GM20000 (cell line): ENCODE data around the gene CD8B2.
"Not testable (repeated sequence)": the region's sequence is repeated elsewhere in the genome, so short reads cannot be mapped to it uniquely, and the experiment has no call there.

Experiments used
- DNase-seq: peaks from one replicate; pipeline ENCODE4 v3.0.0; 2012; ENCODE audit warnings: low spot score
- TF ChIP-seq, protein P1 (sequence below): IDR thresholded peaks from 2 replicates; pipeline ENCODE4 v1.5.1; 2012; ENCODE audit warnings: mild to moderate bottlenecking, control low read depth; ENCODE audit errors: extremely low read depth, missing control alignments

The CD8B2 gene

DNA sequence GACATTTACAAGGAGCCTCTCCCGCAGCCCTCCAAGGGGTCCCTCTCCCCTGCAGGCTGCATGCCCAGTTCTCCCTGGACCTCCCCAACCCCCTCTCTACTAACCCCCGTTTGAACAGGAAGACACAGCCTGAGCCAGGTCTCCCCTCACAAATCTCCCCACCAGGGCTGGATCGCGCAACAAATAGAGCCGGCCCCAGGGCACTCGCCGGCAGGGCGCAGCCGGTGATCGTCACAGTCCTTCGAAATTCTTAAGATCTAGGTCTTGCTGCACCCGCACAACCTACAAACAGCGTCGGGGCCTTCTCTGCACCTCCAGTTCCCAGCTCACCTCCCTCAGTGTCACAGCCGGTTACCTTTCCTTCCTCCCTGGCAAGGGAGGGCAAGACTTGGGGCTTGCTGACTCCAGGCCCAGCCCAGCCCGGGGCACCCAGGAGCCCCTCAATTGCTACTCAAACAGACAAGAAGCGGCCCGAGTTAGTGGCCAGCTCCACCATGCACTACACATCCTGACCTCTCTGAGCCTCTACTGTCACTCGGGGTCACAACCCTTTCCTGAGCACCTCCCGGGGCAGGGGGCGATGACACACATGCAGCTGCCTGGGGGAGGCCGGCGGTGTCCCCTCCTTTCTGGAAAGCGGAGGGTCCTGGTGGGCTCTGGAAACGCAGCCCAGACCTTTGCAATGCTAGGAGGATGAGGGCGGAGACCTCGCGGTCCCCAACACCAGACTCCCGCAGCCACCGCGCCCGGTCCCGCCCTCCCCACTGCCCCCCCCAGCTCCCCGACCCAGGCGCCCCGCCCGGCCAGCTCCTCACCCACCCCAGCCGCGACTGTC, at the start of gene CD8B2:
CD8B2 (plus strand) TSS at position 814 of the 835 bp plus-strand sequence. CDS start 63 bp downstream, outside the sequence.
- DNase-seq: not testable (repeated sequence)

DNA sequence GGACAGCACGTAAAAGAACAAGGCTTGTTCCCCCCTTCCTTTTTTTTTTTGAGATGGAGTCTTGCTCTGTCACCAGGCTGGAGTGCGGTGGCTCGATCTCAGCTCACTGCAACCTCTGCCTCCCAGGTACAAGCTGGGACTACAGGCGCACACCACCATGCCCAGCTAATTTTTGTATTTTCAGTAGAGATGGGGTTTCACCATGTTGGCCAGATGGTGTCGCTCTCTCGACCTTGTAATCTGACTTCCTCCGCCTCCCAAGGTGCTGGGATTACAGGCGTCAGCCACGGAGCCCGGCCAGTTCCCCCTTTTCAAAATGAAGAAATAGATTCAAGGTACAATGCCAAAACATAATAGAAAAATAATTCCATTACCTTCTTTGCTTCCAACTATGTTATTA, 25.3 kb upstream of the CD8B2 start:
- DNase-seq: not testable (repeated sequence)

DNA sequence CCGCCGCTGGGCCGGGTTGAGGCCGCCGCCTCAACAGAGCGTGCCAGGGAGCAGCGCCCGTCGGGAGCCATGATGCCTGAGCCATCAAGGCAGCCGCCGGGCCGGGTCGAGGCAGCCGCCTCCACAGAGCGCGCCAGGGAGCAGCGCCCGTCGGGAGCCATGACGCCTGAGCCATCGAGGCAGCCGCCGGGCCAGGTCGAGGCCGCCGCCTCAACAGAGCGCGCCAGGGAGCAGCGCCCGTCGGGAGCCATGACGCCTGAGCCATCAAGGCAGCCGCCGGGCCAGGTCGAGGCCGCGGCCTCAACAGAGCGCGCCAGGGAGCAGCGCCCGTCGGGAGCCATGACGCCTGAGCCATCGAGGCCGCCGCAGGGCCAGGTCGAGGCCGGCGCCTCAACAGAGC, 19.6 kb upstream of the CD8B2 start:
- not testable (repeated sequence) for DNase-seq

DNA sequence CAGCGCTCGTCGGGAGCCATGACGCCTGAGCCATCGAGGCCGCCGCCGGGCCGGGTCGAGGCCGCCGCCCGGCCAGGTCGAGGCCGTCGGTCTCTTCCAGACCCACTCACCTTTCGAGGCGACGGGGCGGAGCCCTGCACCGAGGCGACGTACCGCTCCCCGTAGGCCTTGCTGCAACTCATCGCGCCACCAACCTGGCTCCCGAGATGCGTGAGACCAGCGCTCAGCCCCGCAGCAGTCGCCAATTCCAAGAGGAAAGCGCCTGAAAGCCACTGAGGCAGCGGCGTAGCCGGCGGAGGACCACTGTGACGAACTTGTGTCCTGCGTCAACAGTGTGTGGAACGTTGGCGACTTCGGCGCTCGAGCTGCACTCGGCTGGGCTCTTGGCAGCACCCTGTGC, 19.1 kb upstream of the CD8B2 start, which contains the start of gene RGPD3:
RGPD3 (minus strand) TSS at position 307 of the 400 bp plus-strand sequence; CDS start at position 182, 125 bp downstream.
- DNase-seq: not testable (repeated sequence)

DNA sequence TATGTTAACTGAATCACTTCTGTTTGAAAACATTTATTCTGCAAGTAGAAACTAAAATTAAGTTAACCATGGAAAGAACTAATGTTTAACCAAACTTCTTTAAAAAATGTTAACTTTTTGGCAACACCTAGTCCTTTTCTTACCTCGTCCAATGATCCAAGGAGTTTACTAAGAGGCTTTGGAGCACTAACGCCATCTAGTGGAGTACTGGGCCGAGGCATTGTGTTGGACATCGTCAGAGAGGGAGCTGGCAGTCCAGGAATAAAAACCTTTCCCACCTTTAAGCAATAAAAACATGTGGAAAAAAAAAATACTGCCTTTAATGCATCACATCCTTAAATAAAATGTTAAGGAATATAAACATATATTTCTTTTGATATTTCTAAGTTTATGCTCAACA, 16.5 kb upstream of the CD8B2 start:
- TF ChIP-seq, protein P1, sequence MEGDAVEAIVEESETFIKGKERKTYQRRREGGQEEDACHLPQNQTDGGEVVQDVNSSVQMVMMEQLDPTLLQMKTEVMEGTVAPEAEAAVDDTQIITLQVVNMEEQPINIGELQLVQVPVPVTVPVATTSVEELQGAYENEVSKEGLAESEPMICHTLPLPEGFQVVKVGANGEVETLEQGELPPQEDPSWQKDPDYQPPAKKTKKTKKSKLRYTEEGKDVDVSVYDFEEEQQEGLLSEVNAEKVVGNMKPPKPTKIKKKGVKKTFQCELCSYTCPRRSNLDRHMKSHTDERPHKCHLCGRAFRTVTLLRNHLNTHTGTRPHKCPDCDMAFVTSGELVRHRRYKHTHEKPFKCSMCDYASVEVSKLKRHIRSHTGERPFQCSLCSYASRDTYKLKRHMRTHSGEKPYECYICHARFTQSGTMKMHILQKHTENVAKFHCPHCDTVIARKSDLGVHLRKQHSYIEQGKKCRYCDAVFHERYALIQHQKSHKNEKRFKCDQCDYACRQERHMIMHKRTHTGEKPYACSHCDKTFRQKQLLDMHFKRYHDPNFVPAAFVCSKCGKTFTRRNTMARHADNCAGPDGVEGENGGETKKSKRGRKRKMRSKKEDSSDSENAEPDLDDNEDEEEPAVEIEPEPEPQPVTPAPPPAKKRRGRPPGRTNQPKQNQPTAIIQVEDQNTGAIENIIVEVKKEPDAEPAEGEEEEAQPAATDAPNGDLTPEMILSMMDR: peak; percentile 15
- DNase-seq: not testable (repeated sequence)

DNA sequence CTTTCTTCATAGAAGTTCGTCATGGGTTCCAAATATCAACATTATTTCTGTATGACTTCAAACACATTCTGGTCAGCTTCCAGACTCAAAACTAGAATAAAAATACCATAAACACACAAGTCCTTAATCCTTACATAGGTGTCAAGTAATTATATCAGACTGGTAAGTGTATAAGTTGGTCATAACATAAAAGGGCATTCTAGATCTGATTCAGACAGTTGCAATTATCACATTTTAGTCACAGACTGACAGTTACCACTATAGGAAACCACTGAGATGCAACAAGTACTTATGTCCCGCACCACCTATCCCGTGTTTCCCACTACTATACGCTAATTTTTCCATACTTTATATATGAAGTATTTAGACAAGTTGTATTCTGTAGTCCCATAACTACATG, 9.5 kb upstream of the CD8B2 start:
- not testable (repeated sequence) for DNase-seq

DNA sequence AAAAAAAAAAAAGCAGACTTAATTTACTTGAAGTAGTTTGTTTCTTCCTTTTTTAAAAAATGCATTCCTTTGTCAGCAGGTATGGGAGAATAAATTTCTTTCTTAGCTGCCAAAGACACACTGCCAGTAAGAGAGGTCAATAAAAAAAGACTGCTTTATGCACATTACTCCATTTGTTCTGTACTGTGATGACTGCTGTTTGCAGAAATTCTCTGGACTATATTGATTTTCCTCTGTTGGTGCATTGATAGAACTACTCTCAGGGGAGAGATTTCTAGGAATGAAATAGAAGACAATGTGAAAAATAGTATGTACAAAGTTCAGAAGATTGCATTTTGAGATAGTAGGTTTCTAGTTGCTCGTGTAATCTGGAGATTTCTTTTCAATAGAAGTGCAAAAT, 7.6 kb upstream of the CD8B2 start:
- not testable (repeated sequence) for DNase-seq

DNA sequence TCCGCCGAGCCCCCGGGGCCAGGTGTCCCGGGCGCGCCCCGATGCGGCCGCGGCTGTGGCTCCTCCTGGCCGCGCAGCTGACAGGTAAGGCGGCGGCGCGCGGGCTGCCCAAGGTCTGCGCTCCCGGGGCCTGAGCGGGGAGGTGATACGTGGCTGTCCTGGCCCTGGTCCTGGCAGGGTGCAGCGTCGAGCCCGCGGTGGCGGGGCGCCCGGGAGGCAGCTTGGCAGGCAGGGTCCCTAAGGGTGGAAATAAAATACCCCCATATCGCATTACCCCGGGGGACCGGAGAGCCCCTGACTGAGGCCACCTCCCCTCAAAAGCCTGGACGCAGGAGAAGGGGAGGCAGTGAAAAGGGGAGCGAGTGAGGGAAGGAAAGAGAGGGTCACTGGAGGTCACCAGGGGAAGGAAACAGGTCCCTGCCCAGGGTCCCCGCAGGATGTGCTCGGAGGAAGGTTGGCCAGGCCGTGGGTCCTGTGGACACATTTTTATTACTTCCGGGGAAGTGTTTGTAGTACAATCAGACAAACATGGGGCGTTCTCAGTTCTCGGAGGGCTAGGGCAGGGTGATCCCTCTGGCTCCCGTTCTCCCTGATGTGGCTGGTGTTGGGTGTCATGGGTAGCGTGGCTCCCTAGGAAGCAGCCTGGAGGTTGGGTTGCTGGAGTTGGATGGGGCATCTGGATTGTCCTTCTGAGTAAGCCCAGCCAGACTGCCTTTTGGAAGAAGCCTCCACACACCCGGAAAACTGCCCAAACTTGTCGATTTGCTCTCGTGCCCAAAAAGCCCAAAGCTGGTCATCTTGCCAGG, 425 bp downstream of the CD8B2 start:
- DNase-seq: not testable (repeated sequence)

DNA sequence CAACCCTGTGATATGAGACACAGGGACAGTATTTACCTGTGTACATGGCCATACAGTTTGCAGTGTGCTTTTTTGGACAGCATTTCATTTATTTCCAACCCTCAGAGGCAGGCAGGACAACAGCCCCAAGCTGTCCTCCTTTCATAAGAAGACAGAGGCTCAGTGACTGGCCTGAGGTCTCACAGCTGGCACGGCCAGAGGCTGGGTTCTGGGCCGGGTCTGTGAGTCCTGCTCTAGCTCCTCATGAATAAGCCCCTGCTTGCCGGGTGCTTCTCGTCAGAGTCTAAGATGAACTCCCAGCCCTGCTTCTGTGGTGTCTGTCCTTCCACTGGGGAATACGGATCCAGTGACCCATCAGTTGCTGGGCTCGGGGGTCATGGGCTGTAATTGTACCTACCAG, 2.5 kb downstream of the CD8B2 start:
- DNase-seq: not testable (repeated sequence)

DNA sequence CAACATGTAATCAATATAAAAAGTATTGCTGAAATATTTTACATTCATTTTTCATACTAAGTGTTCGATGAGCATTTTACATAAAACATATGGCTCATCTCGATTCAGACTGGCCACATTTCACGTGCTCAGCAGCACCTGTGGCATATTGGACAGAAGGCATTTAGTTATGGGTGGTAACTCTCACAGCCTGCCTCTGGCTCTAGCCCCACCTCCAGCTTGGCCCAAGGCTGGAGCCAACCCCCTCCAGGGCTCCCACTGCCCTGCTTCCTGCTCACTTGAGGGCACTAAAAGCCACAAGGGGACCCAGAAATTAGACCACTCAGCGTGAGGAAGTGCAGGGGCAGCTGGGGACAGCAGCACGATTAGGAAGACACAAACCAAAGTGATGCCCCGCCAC, 5.2 kb downstream of the CD8B2 start:
- not testable (repeated sequence) for DNase-seq

DNA sequence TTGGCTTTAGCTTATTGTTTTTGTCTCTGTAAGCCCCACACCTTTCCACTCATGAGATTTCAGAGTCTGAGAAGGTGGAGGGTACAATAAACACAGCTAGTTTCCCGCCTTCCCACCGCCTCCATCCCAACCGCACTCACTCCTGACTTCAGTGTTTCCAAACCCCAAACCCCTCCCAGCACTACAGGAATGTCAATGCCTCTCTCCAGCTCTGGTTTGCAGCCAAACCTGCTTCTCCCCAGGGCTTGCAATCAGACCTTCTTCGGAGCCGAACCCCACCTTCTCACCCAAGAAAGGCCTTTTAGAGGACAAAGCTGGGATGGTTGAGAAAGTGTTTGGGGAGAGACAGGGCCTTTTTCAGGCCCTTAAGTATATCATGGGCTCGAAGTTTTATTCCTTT, 5.7 kb downstream of the CD8B2 start:
- not testable (repeated sequence) for DNase-seq

DNA sequence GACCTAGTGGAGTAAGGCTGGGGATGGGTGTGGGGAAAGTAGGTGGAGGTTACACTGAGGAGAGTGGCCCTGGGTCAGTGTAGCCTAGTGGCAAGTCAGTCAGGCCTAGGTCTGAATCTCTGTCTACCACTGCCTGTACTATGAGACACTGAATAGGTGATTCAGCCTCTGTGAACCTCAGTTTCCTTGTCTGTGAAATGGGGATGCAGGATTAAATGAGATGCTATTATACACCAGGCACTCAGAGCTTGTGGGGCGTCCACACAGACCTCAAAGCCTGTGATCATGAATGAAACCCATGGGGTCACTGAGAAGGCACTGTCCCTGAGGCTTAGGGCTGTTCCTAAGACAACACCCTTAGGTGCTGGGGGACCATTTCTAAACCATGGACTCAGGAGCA, 11.4 kb downstream of the CD8B2 start:
- not testable (repeated sequence) for DNase-seq

DNA sequence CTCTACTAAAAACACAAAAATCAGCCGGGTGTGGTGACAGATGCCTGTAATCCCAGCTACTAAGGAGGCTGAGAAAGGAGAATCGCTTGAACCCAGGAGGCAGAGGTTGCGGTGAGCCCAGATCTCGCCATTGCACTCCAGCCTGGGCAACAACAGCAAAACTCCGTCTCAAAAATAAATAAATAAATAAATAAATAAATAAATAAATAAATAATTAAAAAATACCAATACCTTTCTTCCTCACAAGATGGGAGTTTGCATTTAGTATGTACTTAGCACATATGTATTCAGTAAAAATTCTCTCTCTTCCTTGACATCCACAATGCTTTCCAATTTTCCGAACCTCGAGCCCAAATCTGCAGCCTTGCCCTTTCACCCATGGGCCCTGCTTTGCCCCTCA, 13.2 kb downstream of the CD8B2 start:
- not testable (repeated sequence) for DNase-seq

DNA sequence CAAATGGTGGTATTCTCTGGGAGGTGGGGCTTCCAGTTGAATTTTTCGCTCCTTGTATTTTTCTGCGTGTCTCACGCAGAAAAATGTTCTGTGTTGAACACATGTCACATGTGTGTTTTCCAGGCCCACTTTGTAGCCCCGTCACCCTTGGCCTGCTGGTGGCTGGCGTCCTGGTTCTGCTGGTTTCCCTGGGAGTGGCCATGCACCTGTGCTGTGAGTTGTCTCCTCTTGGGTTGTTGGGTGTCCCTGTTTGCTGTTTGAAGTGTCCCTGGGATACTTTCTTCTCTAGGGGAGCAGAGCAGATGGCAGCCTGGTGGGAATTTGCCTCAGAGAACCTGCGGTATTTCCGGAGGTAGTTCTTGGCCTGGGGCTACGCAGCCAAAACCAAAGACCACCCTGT, 15.2 kb downstream of the CD8B2 start:
- DNase-seq: not testable (repeated sequence)

DNA sequence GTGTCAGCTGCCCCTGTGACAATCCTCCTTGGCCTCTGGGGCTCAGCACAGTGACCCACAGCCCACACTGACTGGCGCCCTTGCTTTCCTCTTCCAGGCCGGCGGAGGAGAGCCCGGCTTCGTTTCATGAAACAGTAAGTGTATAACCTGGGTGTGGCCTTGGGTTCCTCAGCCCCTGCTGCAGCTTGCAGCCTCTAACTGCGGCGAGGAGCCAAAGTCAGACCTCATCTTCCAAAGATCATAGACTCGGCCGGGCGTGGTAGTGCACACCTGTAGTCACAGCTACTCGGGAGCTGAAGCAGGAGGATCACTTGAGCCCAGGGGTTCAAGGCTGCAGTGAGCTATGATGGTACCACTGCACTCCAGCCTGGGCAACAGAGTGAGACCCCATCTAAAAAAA, 17.0 kb downstream of the CD8B2 start:
- not testable (repeated sequence) for DNase-seq

DNA sequence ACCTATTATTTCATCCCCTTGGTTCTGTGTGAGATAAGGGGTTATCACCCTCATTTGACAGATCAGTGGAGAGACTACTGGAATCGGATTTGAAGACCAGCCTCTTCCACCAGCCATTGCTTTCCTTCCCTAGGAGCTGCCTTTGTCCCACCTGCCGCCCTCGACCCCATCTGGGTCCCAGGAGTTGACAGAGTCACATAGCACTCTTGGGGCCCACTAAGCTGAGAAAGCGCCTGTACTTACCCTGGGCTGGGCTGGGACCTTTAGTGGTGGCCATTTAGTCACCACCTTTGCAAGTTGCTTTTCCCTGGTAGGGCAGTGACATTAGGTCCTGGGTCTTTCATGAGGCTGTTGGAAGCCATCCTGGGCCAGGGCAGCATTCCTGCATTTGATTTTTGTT, 17.6 kb downstream of the CD8B2 start:
- not testable (repeated sequence) for DNase-seq

DNA sequence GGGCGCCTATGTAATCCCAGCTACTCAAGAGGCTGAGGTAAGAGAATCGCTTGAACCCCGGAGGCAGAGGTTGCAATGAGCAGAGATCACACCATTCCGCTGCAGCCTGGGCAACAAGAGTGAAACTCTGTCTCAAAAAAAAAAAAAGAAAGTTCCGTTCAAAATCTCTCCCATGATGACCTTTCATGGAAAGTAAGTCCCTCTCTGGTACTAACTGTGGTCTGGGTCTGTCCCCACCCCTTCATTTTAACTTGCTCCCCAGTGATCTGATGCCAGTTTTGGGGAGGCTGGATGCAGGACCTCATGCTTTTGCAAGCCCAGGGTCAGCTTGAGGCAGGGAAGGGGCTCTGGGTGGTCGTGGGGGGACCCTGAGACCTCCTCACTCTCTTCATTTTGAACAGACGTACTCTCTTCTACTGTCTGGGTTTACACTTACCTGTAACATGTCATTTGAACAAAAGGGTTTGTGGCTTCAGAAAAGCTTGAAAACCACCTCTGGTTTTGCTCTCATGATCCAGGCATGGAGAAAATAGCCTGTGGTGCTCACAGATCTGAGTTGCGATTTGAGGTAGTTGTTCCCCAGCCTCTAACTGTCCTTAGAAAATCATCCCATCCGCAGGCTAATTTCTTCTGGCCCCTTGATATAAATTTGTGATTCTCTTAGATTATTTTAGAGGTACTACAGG, 19.0 kb downstream of the CD8B2 start:
- DNase-seq: not testable (repeated sequence)

DNA sequence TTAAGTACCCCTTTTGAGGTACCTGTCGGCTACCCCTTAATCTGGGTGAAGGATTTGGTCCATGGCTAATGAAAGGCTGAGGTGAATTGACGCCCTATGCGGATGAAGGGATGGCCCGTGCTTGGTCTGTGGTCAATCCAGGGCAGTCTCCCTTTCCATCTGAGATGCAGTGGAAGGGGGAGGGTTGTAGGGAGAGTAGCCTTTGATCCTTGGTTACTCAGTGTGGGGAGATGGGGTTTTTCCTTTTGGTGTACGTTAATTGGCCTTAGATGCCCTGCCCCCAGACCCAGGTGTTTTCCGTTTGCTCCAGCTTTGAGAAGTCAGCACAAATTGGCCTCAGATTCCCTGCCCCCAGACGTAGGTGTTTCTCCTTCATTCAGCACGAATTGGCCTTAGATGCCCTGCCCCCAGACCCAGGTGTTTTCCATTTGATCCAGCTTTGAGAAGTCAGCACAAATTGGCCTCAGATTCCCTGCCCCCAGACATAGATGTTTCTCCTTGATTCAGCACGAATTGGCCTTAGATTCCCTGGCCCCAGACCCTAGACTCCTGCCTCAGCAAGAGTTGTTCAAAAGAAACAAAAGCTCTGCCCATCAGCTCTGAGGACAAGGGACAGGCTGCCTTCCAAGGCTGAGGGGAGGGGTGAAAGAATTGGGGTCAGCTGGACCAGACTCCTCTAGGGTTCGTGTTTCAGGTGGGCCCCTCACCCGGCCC, 21.7 kb downstream of the CD8B2 start:
- not testable (repeated sequence) for DNase-seq

DNA sequence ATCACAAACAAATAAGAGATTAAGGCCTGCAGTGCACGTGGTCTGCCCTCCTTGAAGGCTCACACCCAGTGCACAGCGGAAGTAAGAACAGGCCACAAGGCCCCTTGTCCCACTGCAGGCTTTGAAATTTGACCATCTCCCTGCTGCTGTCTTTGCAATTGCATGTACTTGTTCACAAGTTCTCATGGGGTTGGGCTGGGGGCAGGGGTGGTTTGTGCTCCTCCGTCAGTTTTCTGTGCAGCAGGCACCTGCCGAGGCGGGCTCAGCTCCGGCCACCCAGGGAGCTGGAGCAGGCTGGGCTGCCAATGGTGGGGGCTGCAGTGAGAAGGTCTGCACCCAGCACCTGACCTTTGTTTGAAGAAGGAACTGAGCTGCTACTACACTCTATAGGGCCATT, 22.2 kb downstream of the CD8B2 start:
- DNase-seq: not testable (repeated sequence)

DNA sequence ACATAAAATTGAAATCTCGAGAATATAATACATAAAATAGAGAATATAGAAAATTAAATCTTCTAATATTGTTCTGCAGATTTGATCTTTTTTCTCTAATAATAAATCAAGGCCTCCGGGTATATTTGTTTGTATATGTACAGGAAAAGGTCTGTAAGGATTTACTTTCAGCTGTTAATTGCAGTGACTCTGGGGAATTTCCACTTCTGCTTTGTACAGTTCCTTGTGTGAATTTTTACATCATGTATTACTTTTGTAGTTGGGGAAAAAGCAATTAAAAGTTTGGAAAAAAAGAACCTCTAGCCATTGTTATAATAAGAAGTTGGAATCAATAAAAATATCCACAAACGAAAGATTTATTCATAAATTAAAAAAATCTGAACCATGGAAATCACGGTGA, 23.6 kb downstream of the CD8B2 start:
- DNase-seq: not testable (repeated sequence)
